Transverse colon (tissue), 4 donors: ENCODE data around the gene VGLL3. TPM values are rescaled to one million over a fixed set of nuclear protein-coding genes. Genes with fewer than 3 reads are reported as not detected.

Experiments used
- DNase-seq: peaks from one replicate; pipeline ENCODE4 v3.0.0-alpha.2; 2019
- H3K27ac ChIP-seq, 4 donors: fragments of 200-600 bp; sonication (generic); 2 replicates each; pipeline ENCODE4 v1.5.1; 2016 to 2018; ENCODE audit warnings: inconsistent platforms in 4 of 4
- H3K27me3 ChIP-seq: fragments of 200-600 bp; sonication (generic); 2 replicates; pipeline ENCODE4 v1.5.1; 2017; ENCODE audit warnings: inconsistent platforms
- H3K36me3 ChIP-seq, 4 donors: fragments of 200-600 bp; sonication (generic); 2 replicates each; pipeline ENCODE4 v1.5.1; 2017 to 2019; ENCODE audit warnings: inconsistent platforms in 4 of 4
- H3K4me1 ChIP-seq, 4 donors: fragments of 200-600 bp; sonication (generic); 2 replicates each; pipeline ENCODE4 v1.5.1; 2017 to 2020; ENCODE audit warnings: inconsistent platforms in 4 of 4
- H3K4me3 ChIP-seq, 4 donors: fragments of 200-600 bp; sonication (generic); 1 replicate in 1 of 4; 2 replicates in 3 of 4; pipeline versions ENCODE4 v1.5.1 to v1.6.1; 2017 to 2019; ENCODE audit warnings: inconsistent platforms in 4 of 4
- H3K9me3 ChIP-seq, 2 donors: fragments of 200-600 bp; sonication (generic); 2 replicates each; pipeline ENCODE4 v1.5.1; 2017 to 2019; ENCODE audit warnings: inconsistent platforms in 2 of 2
- CTCF ChIP-seq, 5 experiments: fragments of 200-600 bp in 3 of 5; fragments of 450-650 bp in 2 of 5; sonication (generic) in 3 of 5; IDR thresholded peaks; 1 replicate in 2 of 5; 2 replicates in 3 of 5; pipeline ENCODE4 v1.5.1; 2016 to 2017; ENCODE audit warnings: antibody characterized with exemption in 5 of 5, inconsistent platforms in 3 of 5, mild to moderate bottlenecking in 2 of 5, moderate library complexity in 1 of 5
- EP300 ChIP-seq: sonication (generic); formaldehyde crosslinking; IDR thresholded peaks from one replicate; pipeline ENCODE4 v1.6.1; 2017; ENCODE audit warnings: antibody characterized with exemption, low read depth
- POLR2A ChIP-seq: fragments of 450-650 bp; IDR thresholded peaks from one replicate; pipeline ENCODE4 v1.6.1; 2016; ENCODE audit warnings: antibody characterized with exemption, mild to moderate bottlenecking, moderate library complexity
- POLR2AphosphoS5 ChIP-seq, 3 donors: sonication (generic); formaldehyde crosslinking; IDR thresholded peaks; one replicate each; pipeline ENCODE4 v1.6.1; 2016; ENCODE audit warnings: antibody characterized with exemption in 3 of 3
- WGBS, 2 donors: methylation state at CpG; one replicate each; pipeline ENCODE4 v1.1.5; 2018; ENCODE audit warnings: low coverage in 1 of 2; 5-methylcytosine and 5-hydroxymethylcytosine counted together
- in situ Hi-C, 4 donors: fragments of 200-750 bp; cut with MboI; loops; one replicate each; pipeline versions ENCODE4 v1.15.0 to v1.15.1; 2017; ENCODE audit warnings: low sequenced_read_pairs in 3 of 4, low pct_ligation_motif_present in 1 of 4, low pct_unique_long_range_greater_than_20kb in 1 of 4
- intact Hi-C: fragments of 100-400 bp; cut with DNase I; formaldehyde crosslinking; loops from one replicate; pipeline ENCODE4 v1.15.1; 2023; ENCODE audit warnings: low total_unique reads
- total RNA-seq, 4 donors: library from RNA; depleted of rRNA; stranded (reverse); fragments of >200 nt; gene quantifications; one replicate each; pipeline ENCODE4 v1.1.0, GENCODE V29; 2016

Gene VGLL3
- total RNA-seq, 4 donors from 2014 or later, result 3.8 to 138 (median 8.0) TPM

GRCh38 chr3:86895202-86895601 lies 95.7 kb downstream of the VGLL3 start:
- H3K36me3 ChIP-seq, result no peaks in the 10 kb centered on the region
- no peak for TF ChIP-seq POLR2A
- H3K4me1 ChIP-seq, result no peaks in the 10 kb centered on the region
- WGBS, 2 donors, result 94 to 100% methylated on average over 1 of the region's 1 CpG
- no peaks in the 10 kb centered on the region for H3K9me3 ChIP-seq
- no peak overlapping the region for H3K4me3 ChIP-seq
- DNase-seq, result no peak
- no peak overlapping the region for H3K27ac ChIP-seq
- in situ Hi-C loops (no loop called here), intact Hi-C loops (no loop called here)
- no peaks in the 10 kb centered on the region for H3K27me3 ChIP-seq

- 64 to 66% methylated on average over 1 of the region's 1 CpG for WGBS, 2 donors
- Histone ChIP-seq H3K4me1 (no peaks in the 10 kb centered on the region), H3K9me3 (no peaks in the 10 kb centered on the region), H3K27ac (no peak overlapping the region), H3K4me3 (no peak overlapping the region), H3K27me3 (no peaks in the 10 kb centered on the region), H3K36me3 (no peaks in the 10 kb centered on the region)
- intact Hi-C loops (no loop called here), in situ Hi-C loops (no loop called here)
- no peak for TF ChIP-seq POLR2A
- TF ChIP-seq POLR2AphosphoS5 (IDR thresholded peaks at IDR 0.05), result no peak
- TF ChIP-seq EP300, result no peak
- TF ChIP-seq CTCF (IDR thresholded peaks at IDR 0.05), result no peak
- no peak for DNase-seq
Measured at GRCh38 chr3:86890741-86891396, 100.1 kb downstream of the VGLL3 start.

Other genes with a start within 250 kb of the VGLL3 start
- gene CHMP2B, start 236.2 kb upstream of the VGLL3 start, total RNA-seq, result 100 to 1,000 TPM in 1 of 4 donors, 10 to 100 TPM in 2, 1 to 10 TPM in 1; 7.8 to 126 (median 54.6) TPM